Measurements from ENCODE around the gene FMR1.

DNA sequence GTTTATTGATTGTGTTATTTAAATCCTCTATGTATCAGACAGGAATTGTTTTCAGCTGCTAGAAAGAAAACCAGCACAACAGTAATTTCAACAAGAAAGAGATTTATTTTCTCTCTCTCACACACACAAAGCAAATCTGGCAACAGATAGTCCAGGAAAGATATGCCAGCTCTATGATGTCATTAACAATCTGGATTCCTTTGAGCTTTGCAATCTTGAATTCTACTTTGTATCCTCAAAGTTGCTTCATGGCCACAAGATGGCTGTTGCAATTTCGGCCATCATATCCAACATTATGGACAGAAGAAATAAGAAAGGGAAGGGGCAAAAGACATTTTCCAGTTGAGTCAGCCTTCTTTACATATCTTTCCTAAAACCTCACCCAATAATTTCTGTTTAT, 19.8 kb upstream of the FMR1 start:
- TF ChIP-seq POLR2AphosphoS5 (IDR thresholded peaks at IDR 0.05; ENCODE audit: low read depth, low read length) (no peak), TAF1 (IDR thresholded peaks at IDR 0.05; ENCODE audit: borderline replicate concordance, insufficient read depth, low read length) (no peak), SIN3A (IDR thresholded peaks at IDR 0.05; ENCODE audit: borderline replicate concordance, insufficient read depth, low read length) (no peak)
- TF ChIP-seq, protein P1, sequence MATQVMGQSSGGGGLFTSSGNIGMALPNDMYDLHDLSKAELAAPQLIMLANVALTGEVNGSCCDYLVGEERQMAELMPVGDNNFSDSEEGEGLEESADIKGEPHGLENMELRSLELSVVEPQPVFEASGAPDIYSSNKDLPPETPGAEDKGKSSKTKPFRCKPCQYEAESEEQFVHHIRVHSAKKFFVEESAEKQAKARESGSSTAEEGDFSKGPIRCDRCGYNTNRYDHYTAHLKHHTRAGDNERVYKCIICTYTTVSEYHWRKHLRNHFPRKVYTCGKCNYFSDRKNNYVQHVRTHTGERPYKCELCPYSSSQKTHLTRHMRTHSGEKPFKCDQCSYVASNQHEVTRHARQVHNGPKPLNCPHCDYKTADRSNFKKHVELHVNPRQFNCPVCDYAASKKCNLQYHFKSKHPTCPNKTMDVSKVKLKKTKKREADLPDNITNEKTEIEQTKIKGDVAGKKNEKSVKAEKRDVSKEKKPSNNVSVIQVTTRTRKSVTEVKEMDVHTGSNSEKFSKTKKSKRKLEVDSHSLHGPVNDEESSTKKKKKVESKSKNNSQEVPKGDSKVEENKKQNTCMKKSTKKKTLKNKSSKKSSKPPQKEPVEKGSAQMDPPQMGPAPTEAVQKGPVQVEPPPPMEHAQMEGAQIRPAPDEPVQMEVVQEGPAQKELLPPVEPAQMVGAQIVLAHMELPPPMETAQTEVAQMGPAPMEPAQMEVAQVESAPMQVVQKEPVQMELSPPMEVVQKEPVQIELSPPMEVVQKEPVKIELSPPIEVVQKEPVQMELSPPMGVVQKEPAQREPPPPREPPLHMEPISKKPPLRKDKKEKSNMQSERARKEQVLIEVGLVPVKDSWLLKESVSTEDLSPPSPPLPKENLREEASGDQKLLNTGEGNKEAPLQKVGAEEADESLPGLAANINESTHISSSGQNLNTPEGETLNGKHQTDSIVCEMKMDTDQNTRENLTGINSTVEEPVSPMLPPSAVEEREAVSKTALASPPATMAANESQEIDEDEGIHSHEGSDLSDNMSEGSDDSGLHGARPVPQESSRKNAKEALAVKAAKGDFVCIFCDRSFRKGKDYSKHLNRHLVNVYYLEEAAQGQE (IDR thresholded peaks at IDR 0.05; ENCODE audit: insufficient read depth in 1 of 2, low read depth in 2 of 2, low read length in 2 of 2) = no peak

Measured in PFSK-1 (cell line).